Keratinocyte (primary cell): ENCODE data around the gene TENM3. TPM values are rescaled to one million over a fixed set of nuclear protein-coding genes. Genes with fewer than 3 reads are reported as not detected.

ENCODE experiments used
- DNase-seq: peaks from one replicate; pipeline ENCODE4 v3.0.0-alpha.2; 2011; ENCODE audit warnings: low read depth, missing footprints, low spot score
- FAIRE-seq: peaks from 2 replicates; lab custom pipeline; 2011; peaks lifted over from hg19 to GRCh38; lab: Jason Lieb, UNC
- H2AFZ ChIP-seq: 2 replicates; pipeline ENCODE4 v1.6.0; 2012; ENCODE audit warnings: low read length, control low read depth, inconsistent platforms; ENCODE audit not compliant: control insufficient read depth
- H3K27ac ChIP-seq: 2 replicates; pipeline ENCODE4 v1.5.1; 2011; ENCODE audit warnings: low read length; ENCODE audit not compliant: control insufficient read depth, insufficient read depth
- H3K27me3 ChIP-seq: 3 replicates; pipeline ENCODE4 v1.6.0; 2011; ENCODE audit warnings: low read length; ENCODE audit not compliant: control insufficient read depth, insufficient read depth; ENCODE audit errors: extremely low read depth
- H3K36me3 ChIP-seq, 2 experiments: 2 replicates in 1 of 2; 3 replicates in 1 of 2; pipeline ENCODE4 v1.5.1; 2011; ENCODE audit warnings: low read length in 2 of 2, mild to moderate bottlenecking in 1 of 2; ENCODE audit not compliant: control insufficient read depth in 2 of 2, insufficient read depth in 2 of 2; ENCODE audit errors: extremely low read depth in 1 of 2
- H3K4me1 ChIP-seq: 3 replicates; pipeline ENCODE4 v1.5.1; 2011; ENCODE audit warnings: low read length; ENCODE audit not compliant: control insufficient read depth, insufficient read depth; ENCODE audit errors: extremely low read depth
- H3K4me2 ChIP-seq: 3 replicates; pipeline ENCODE4 v1.6.0; 2011; ENCODE audit warnings: low read depth, low read length; ENCODE audit not compliant: control insufficient read depth, insufficient read depth; ENCODE audit errors: extremely low read depth
- H3K4me3 ChIP-seq, 3 experiments: fragments of 200-600 bp in 1 of 3; sonication (generic) in 1 of 3; 2 replicates in 2 of 3; 3 replicates in 1 of 3; pipeline ENCODE4 v1.5.1; 2011 to 2016; ENCODE audit warnings: low read length in 3 of 3, mild to moderate bottlenecking in 3 of 3, control low read depth in 2 of 3, inconsistent platforms in 1 of 3, low read depth in 1 of 3, mixed read lengths in 1 of 3, mixed run types in 1 of 3, moderate library complexity in 1 of 3; ENCODE audit not compliant: control insufficient read depth in 2 of 3, insufficient read depth in 2 of 3; ENCODE audit errors: extremely low read depth in 1 of 3
- H3K79me2 ChIP-seq: 2 replicates; pipeline ENCODE4 v1.6.0; 2012; ENCODE audit warnings: low read length; ENCODE audit not compliant: control insufficient read depth, insufficient read depth
- H3K9ac ChIP-seq: 3 replicates; pipeline ENCODE4 v1.6.0; 2011; ENCODE audit warnings: low read length; ENCODE audit not compliant: control insufficient read depth, insufficient read depth; ENCODE audit errors: extremely low read depth
- H3K9me1 ChIP-seq: 3 replicates; pipeline ENCODE4 v1.6.0; 2011; ENCODE audit warnings: low read length; ENCODE audit not compliant: control insufficient read depth, insufficient read depth; ENCODE audit errors: extremely low read depth
- H3K9me3 ChIP-seq: 2 replicates; pipeline ENCODE4 v1.5.1; 2012; ENCODE audit warnings: low read depth, low read length; ENCODE audit not compliant: control insufficient read depth
- H4K20me1 ChIP-seq: 3 replicates; pipeline ENCODE4 v1.6.0; 2011; ENCODE audit warnings: low read length; ENCODE audit not compliant: control insufficient read depth, insufficient read depth; ENCODE audit errors: extremely low read depth
- EZH2 ChIP-seq: IDR thresholded peaks from one replicate; pipeline ENCODE4 v1.6.1; 2012; ENCODE audit warnings: inconsistent platforms, mild to moderate bottlenecking, low read length, moderate library complexity
- dilution Hi-C: fragments of 300-500 bp; cut with MboI; formaldehyde crosslinking; loops from one replicate; pipeline ENCODE4 v1.7.0; 2020; ENCODE audit warnings: low sequenced_read_pairs; ENCODE audit not compliant: extremely low pct_ligation_motif_present
- polyA plus RNA-seq, 5 experiments: library from polyadenylated mRNA; depleted of rRNA in 3 of 5; stranded (reverse) in 3 of 5; stranded (forward) in 1 of 5; unstranded in 1 of 5; fragments of >200 nt; gene quantifications; 1 replicate in 1 of 5; 2 replicates in 3 of 5; 3 replicates in 1 of 5; pipeline versions ENCODE4 v1.2.1 to v1.2.3, GENCODE V29; 2011 to 2012; ENCODE audit warnings: missing spikeins in 2 of 5, low read depth in 1 of 5, low replicate concordance in 1 of 5
- TF ChIP-seq, protein P1 (sequence below), 3 experiments: IDR thresholded peaks in 1 of 3; conservative IDR thresholded peaks in 1 of 3; optimal IDR thresholded peaks in 1 of 3; 2 replicates in 2 of 3; 3 replicates in 1 of 3; pipeline versions ENCODE3 to v1.5.1; 2011; ENCODE audit warnings: low read length in 3 of 3, mild to moderate bottlenecking in 3 of 3, moderate library complexity in 2 of 3, control low read depth in 1 of 3, inconsistent platforms in 1 of 3; ENCODE audit not compliant: insufficient read depth in 2 of 3; ENCODE audit errors: extremely low read depth in 1 of 3

TENM3 gene
- polyA plus RNA-seq, 1 donor (not counting 4 experiments of a cell fraction or from before 2014, with no cell fraction given) = 17.0 TPM

DNA sequence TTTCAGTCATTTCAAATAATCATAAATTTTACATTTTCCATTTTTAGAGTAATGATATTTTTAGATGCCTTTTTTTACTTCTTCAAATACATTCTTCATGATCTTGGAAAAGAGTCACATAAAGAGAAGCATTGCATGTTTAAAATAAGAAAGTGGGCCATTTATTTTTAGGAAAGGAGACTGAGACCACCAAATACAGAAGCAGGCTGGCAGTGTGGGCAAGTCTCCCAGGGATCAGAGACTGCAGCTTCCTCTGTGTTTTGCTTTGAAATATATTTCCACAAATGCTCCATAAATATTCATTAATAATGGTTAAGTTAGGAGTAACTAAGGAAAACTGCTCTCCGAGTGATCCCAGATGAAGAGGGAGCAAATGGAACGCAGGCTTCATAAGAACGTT is 397.3 kb downstream of the TENM3 start:
- Histone ChIP-seq H4K20me1 (no peaks in the 10 kb centered on the region), H3K4me1 (peaks cover 2% of the 10 kb centered on the region), H3K27me3 (no peaks in the 10 kb centered on the region), H3K4me2 (no peak overlapping the region), H3K27ac (no peak overlapping the region), H2AFZ (no peak overlapping the region), H3K9ac (no peak overlapping the region), H3K9me1 (no peaks in the 10 kb centered on the region), H3K4me3 (no peak overlapping the region), H3K36me3 (no peaks in the 10 kb centered on the region), H3K9me3 (peaks cover under 1% of the 10 kb centered on the region), H3K79me2 (no peaks in the 10 kb centered on the region)
- no peak for FAIRE-seq
- dilution Hi-C loops = no loop called here
- TF ChIP-seq, protein P1, sequence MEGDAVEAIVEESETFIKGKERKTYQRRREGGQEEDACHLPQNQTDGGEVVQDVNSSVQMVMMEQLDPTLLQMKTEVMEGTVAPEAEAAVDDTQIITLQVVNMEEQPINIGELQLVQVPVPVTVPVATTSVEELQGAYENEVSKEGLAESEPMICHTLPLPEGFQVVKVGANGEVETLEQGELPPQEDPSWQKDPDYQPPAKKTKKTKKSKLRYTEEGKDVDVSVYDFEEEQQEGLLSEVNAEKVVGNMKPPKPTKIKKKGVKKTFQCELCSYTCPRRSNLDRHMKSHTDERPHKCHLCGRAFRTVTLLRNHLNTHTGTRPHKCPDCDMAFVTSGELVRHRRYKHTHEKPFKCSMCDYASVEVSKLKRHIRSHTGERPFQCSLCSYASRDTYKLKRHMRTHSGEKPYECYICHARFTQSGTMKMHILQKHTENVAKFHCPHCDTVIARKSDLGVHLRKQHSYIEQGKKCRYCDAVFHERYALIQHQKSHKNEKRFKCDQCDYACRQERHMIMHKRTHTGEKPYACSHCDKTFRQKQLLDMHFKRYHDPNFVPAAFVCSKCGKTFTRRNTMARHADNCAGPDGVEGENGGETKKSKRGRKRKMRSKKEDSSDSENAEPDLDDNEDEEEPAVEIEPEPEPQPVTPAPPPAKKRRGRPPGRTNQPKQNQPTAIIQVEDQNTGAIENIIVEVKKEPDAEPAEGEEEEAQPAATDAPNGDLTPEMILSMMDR (optimal IDR thresholded peaks at IDR 0.05 in 1 of 3, IDR thresholded peaks at IDR 0.05 in 1 of 3, conservative IDR thresholded peaks at IDR 0.05 in 1 of 3; ENCODE audit: extremely low read depth in 1 of 3, insufficient read depth in 2 of 3, low read length in 3 of 3) = no peak
- no peak for TF ChIP-seq EZH2
- DNase-seq = no peak

DNA sequence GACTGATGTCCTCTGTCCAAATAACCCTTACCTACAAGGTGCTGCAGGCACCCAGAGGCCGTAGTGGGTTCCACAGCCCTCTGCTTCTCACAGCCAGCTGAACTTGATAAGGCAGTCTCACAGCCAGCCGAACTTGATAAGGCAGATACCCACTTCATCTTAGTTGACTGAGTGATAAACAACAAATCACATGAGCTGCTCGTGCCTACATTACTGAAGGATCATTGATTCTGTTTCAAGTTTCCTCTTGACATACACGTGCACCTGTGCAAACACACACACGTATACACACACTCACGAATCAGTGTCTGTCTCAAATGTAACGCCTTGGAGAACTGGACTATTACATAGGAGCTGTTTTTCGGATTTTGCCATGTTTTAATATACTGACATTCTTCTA is 397.7 kb downstream of the TENM3 start:
- Histone ChIP-seq H3K27me3 (no peaks in the 10 kb centered on the region), H3K79me2 (no peaks in the 10 kb centered on the region)

DNA sequence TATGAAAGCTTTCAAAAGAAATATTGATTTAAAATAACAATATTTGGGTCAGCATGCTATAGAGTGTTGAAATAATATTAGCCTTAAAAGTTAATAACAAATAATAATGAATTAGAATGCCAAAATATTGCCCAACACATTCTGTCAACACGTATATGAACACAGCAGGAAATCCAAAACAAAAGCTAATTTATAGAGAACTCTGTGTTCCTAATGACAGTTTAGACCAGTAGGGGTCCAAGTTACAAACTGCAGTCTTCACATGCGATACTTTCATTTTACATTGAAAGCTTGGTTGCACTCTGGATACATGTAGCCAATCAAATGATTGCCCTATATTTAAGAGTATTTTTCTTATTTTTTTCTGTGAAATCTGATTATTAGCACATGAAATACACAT is 399.6 kb downstream of the TENM3 start:
- Histone ChIP-seq H3K27ac (no peak overlapping the region), H4K20me1 (no peaks in the 10 kb centered on the region), H3K9me1 (no peaks in the 10 kb centered on the region), H3K27me3 (no peaks in the 10 kb centered on the region), H3K9me3 (peaks cover 2% of the 10 kb centered on the region), H3K4me2 (no peak overlapping the region), H3K9ac (no peak overlapping the region), H2AFZ (no peak overlapping the region), H3K4me3 (no peak overlapping the region), H3K36me3 (no peaks in the 10 kb centered on the region), H3K4me1 (peaks cover 2% of the 10 kb centered on the region), H3K79me2 (no peaks in the 10 kb centered on the region)
- dilution Hi-C loops = no loop called here
- DNase-seq = no peak
- FAIRE-seq = no peak
- TF ChIP-seq EZH2 = no peak
- TF ChIP-seq, protein P1 (optimal IDR thresholded peaks at IDR 0.05 in 1 of 3, IDR thresholded peaks at IDR 0.05 in 1 of 3, conservative IDR thresholded peaks at IDR 0.05 in 1 of 3; ENCODE audit: extremely low read depth in 1 of 3, insufficient read depth in 2 of 3, low read length in 3 of 3) = no peak

More for the DNA sequence above, 397.7 kb downstream of the TENM3 start:
- no peak overlapping the region for H3K4me3 ChIP-seq
- H3K4me1 ChIP-seq = peaks cover 2% of the 10 kb centered on the region
- H3K9ac ChIP-seq = no peak overlapping the region
- no peaks in the 10 kb centered on the region for H3K9me1 ChIP-seq
- dilution Hi-C loops = no loop called here
- FAIRE-seq (no peak), DNase-seq (no peak)
- no peak for TF ChIP-seq EZH2
- H4K20me1 ChIP-seq = no peaks in the 10 kb centered on the region
- peaks cover 2% of the 10 kb centered on the region for H3K9me3 ChIP-seq
- H3K27ac ChIP-seq = no peak overlapping the region
- H3K36me3 ChIP-seq = no peaks in the 10 kb centered on the region
- H3K4me2 ChIP-seq = no peak overlapping the region
- H2AFZ ChIP-seq = no peak overlapping the region
